K562 (cell line): ENCODE data around the gene RNF4. TPM values are rescaled to one million over a fixed set of nuclear protein-coding genes. Genes with fewer than 3 reads are reported as not detected.

Experiments used
- CBFA2T3 ChIP-seq: fragments of 450-650 bp; IDR thresholded peaks from 2 replicates; pipeline ENCODE4 v1.6.1; 2017
- DACH1 ChIP-seq: fragments of 450-650 bp; IDR thresholded peaks from 2 replicates; pipeline ENCODE4 v1.6.1; 2018; ENCODE audit not compliant: partially characterized antibody
- ELF4 ChIP-seq: fragments of 450-650 bp; formaldehyde crosslinking; IDR thresholded peaks from 2 replicates; pipeline ENCODE4 v1.4.0; 2022; ENCODE audit warnings: missing genetic modification characterization
- EP400 ChIP-seq: fragments of 450-650 bp; IDR thresholded peaks from 2 replicates; pipeline ENCODE4 v1.6.1; 2017; ENCODE audit warnings: antibody characterized with exemption, mild to moderate bottlenecking, moderate library complexity
- FOXJ2 ChIP-seq: fragments of 200-800 bp; sonication (Bioruptor generic); IDR thresholded peaks from 2 replicates; pipeline ENCODE4 v1.6.1; 2016; ENCODE audit warnings: missing genetic modification characterization, missing compliant biosample characterization
- FOXK1 ChIP-seq: sonication (generic); formaldehyde crosslinking; IDR thresholded peaks from 2 replicates; pipeline ENCODE4 v1.8.0; 2022; ENCODE audit warnings: missing genetic modification reagents, mild to moderate bottlenecking, borderline replicate concordance
- HDAC1 ChIP-seq, 2 experiments: fragments of 450-650 bp; IDR thresholded peaks; 2 replicates each; pipeline ENCODE4 v1.6.1; 2016 to 2017; ENCODE audit warnings: inconsistent platforms in 1 of 2, mild to moderate bottlenecking in 1 of 2, moderate library complexity in 1 of 2
- JUN ChIP-seq, 2 experiments: sonication (generic) in 1 of 2; formaldehyde crosslinking in 1 of 2; IDR thresholded peaks; 2 replicates each; pipeline versions ENCODE4 v1.6.1 to v1.8.0; 2012 to 2022; ENCODE audit warnings: borderline replicate concordance in 2 of 2, mild to moderate bottlenecking in 2 of 2, improper control_type of control experiment in 1 of 2, low read depth in 1 of 2, low read length in 1 of 2, missing genetic modification reagents in 1 of 2
- KAT8 ChIP-seq: fragments of 450-650 bp; IDR thresholded peaks from 2 replicates; pipeline ENCODE4 v1.6.1; 2016; ENCODE audit warnings: low read depth, mild to moderate bottlenecking
- KLF6 ChIP-seq: fragments of 250-450 bp; sonication (Bioruptor Pico); IDR thresholded peaks from 2 replicates; pipeline ENCODE4 v1.4.0; 2020; ENCODE audit warnings: mild to moderate bottlenecking, moderate library complexity, borderline replicate concordance
- MAFK ChIP-seq: IDR thresholded peaks from 2 replicates; pipeline ENCODE4 v1.6.1; 2011; ENCODE audit warnings: low read length, improper control_type of control experiment
- MCM3 ChIP-seq: fragments of 450-650 bp; IDR thresholded peaks from 2 replicates; pipeline ENCODE4 v1.6.1; 2016
- MXI1 ChIP-seq: IDR thresholded peaks from 2 replicates; pipeline ENCODE4 v1.6.1; 2011; ENCODE audit warnings: low read depth, mild to moderate bottlenecking, improper control_type of control experiment, low read length
- NONO ChIP-seq, 2 experiments: fragments of 200-400 bp in 1 of 2; fragments of 450-650 bp in 1 of 2; formaldehyde crosslinking in 1 of 2; IDR thresholded peaks; 2 replicates each; pipeline ENCODE4 v1.6.1; 2017; ENCODE audit warnings: low read depth in 2 of 2, mild to moderate bottlenecking in 2 of 2, moderate library complexity in 2 of 2, low read length in 1 of 2
- PHB ChIP-seq: fragments of 250-450 bp; sonication (Bioruptor Pico); IDR thresholded peaks from 2 replicates; pipeline ENCODE4 v1.5.0; 2021
- PRPF4 ChIP-seq: fragments of 200-400 bp; formaldehyde crosslinking; IDR thresholded peaks from one replicate; pipeline ENCODE4 v1.6.1; 2017; ENCODE audit warnings: low read length, low read depth, mild to moderate bottlenecking; ENCODE audit not compliant: insufficient read depth, poor library complexity, severe bottlenecking
- PYGO2 ChIP-seq: fragments of 450-650 bp; IDR thresholded peaks from 2 replicates; pipeline ENCODE4 v1.6.1; 2016; ENCODE audit warnings: mild to moderate bottlenecking, missing genetic modification characterization, moderate library complexity, missing compliant biosample characterization
- SRF ChIP-seq, 2 experiments: fragments of 250-450, 450-650 bp in 1 of 2; sonication (Bioruptor Pico) in 1 of 2; sonication (generic) in 1 of 2; formaldehyde crosslinking; IDR thresholded peaks; 2 replicates each; pipeline versions ENCODE4 v1.5.0 to v1.5.1; 2020 to 2022; ENCODE audit warnings: mild to moderate bottlenecking in 1 of 2, missing genetic modification reagents in 1 of 2
- STAT5B ChIP-seq: fragments of 250-450 bp; sonication (Bioruptor Pico); IDR thresholded peaks from 2 replicates; pipeline ENCODE4 v1.8.0; 2021; ENCODE audit warnings: mild to moderate bottlenecking, inconsistent platforms
- TEAD1 ChIP-seq, 2 experiments: fragments of 450-650 bp in 1 of 2; sonication (generic) in 1 of 2; formaldehyde crosslinking; IDR thresholded peaks; 2 replicates each; pipeline versions ENCODE4 v1.4.0 to v1.8.0; 2020 to 2022; ENCODE audit warnings: mild to moderate bottlenecking in 2 of 2, missing genetic modification reagents in 1 of 2
- U2AF1 ChIP-seq: fragments of 200-400 bp; formaldehyde crosslinking; optimal IDR thresholded peaks from 2 replicates; pipeline ENCODE3; 2017; ENCODE audit warnings: mild to moderate bottlenecking, low read depth, low read length, moderate library complexity
- XRCC5 ChIP-seq: fragments of 200-400 bp; formaldehyde crosslinking; IDR thresholded peaks from 2 replicates; pipeline ENCODE4 v1.6.1; 2017; ENCODE audit warnings: low read depth, mild to moderate bottlenecking, low read length
- ZC3H11A ChIP-seq: IDR thresholded peaks from 2 replicates; pipeline ENCODE4 v1.6.1; 2012; ENCODE audit warnings: low read depth, low read length, improper control_type of control experiment
- ZNF583 ChIP-seq: fragments of 250-450 bp; sonication (Bioruptor Pico); IDR thresholded peaks from 2 replicates; pipeline ENCODE4 v1.4.0; 2020
- polyA plus RNA-seq, 8 experiments: library from polyadenylated mRNA; depleted of rRNA in 4 of 8; stranded (reverse) in 5 of 8; unstranded in 3 of 8; fragments of >200 nt; fragmentation: Nextera tagmentation in 2 of 8; fragmentation: Illumina TruSeq in 1 of 8; extraction: Ambion mirVana in 2 of 8; extraction: Trizol in 1 of 8; gene quantifications; 2 replicates each; pipeline versions ENCODE4 v1.2.1 to v1.2.3, GENCODE V29; 2011 to 2014; ENCODE audit warnings: inconsistent platforms in 1 of 8, missing spikeins in 1 of 8
- total RNA-seq, 7 experiments: library from RNA; depleted of rRNA in 6 of 7; stranded (reverse); fragments of >200 nt in 6 of 7; fragmentation: Illumina TruSeq in 2 of 7; extraction: Trizol in 2 of 7; gene quantifications; 2 replicates each; pipeline versions ENCODE4 v1.2.1 to v1.2.3, GENCODE V29; 2011 to 2021; ENCODE audit warnings: low replicate concordance in 1 of 7
- TF ChIP-seq, protein P1 (sequence below): fragments of 450-650 bp; IDR thresholded peaks from 2 replicates; pipeline ENCODE4 v1.6.1; 2016; ENCODE audit warnings: borderline replicate concordance

RNF4 gene
- total and polyA plus RNA-seq, 9 of the 15 experiments (the other 6 are each of a cell fraction or from before 2014, with no cell fraction given) = 19.2 to 59.3 (median 44.8) TPM

DNA sequence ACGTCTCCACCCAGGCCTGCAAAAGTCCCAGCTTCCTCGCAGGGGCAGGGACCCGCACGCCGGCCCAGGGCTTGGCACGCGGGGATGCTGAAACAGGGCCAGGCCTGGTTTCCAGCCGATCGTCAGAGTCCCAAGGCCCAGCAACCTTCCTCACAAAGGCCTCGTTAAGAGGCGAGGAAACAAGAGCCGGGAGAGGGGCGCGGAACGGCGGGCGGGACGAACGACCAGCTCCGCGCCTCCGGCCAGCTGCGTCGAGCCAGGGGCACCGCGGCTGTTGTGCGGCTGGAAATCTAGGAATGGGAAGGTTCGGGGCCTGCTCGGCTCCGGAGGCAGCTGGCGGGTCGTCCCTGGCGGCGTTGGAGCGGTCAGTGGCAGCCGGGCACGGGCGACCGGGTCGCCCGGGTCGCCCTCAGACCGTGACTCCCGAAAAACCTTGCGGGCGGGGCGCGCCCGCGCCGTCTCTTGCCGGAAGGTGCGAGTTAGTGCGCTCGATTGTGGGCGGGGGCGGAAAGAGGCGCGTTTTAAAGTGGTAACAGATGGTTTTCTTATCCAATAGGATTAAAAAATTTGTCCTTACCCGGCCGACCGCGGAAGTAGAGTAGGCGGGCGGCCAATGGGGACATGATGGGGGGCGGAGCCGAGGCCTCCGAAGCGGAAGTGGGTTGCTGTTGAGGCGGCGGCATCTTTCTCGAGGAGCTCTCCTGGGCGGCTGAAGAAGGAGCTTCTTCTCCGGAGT, at the start of gene RNF4 (continued):
- TF ChIP-seq ZNF583 (CRISPR knock-in tag) (no peak), TEAD1 (CRISPR knock-in tag; IDR thresholded peaks at IDR 0.05) (peak in 1 of 2 experiments; percentile 63; a peak in 1 of 4 replicates), FOXK1 (CRISPR knock-in tag) (peak; percentile 23; the same call in 1 of the 2 replicates), CBFA2T3 (no peak), PHB (0 out of 2 replicates have a peak, but pooled peaks have one; percentile 49), FOXJ2 (tag) (no peak), HDAC1 (IDR thresholded peaks at IDR 0.05) (peak in 1 of 2 experiments; percentile 9; a peak in 1 of 4 replicates), STAT5B (no peak), JUN (IDR thresholded peaks at IDR 0.05; ENCODE audit: borderline replicate concordance, low read depth, low read length) (no peak), JUN (CRISPR knock-in tag; IDR thresholded peaks at IDR 0.05; ENCODE audit: borderline replicate concordance) (0 out of 2 replicates have a peak, but pooled peaks have one; percentile 24), MAFK (no peak), U2AF1 (no peak), KLF6 (CRISPR knock-in tag) (no peak), EP400 (peak; percentile 83), ZC3H11A (no peak), MXI1 (no peak), NONO (IDR thresholded peaks at IDR 0.05; ENCODE audit: low read depth in 2 of 2, low read length in 1 of 2) (0 out of 4 replicates have a peak, but pooled peaks of 1 of the 2 experiments have one; percentile 43), MCM3 (no peak), PYGO2 (tag) (no peak), ELF4 (CRISPR knock-in tag) (no peak), KAT8 (no peak), SRF (CRISPR knock-in tag; IDR thresholded peaks at IDR 0.05) (no peak), PRPF4 (no peak), DACH1 (peak; percentile 20), XRCC5 (0 out of 2 replicates have a peak, but pooled peaks have one; percentile 48)
- TF ChIP-seq, protein P1, sequence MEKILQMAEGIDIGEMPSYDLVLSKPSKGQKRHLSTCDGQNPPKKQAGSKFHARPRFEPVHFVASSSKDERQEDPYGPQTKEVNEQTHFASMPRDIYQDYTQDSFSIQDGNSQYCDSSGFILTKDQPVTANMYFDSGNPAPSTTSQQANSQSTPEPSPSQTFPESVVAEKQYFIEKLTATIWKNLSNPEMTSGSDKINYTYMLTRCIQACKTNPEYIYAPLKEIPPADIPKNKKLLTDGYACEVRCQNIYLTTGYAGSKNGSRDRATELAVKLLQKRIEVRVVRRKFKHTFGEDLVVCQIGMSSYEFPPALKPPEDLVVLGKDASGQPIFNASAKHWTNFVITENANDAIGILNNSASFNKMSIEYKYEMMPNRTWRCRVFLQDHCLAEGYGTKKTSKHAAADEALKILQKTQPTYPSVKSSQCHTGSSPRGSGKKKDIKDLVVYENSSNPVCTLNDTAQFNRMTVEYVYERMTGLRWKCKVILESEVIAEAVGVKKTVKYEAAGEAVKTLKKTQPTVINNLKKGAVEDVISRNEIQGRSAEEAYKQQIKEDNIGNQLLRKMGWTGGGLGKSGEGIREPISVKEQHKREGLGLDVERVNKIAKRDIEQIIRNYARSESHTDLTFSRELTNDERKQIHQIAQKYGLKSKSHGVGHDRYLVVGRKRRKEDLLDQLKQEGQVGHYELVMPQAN = peak; percentile 29; the same call in 1 of the 2 replicates
